ENCODE measurements around the gene DHRS7B.

DNA sequence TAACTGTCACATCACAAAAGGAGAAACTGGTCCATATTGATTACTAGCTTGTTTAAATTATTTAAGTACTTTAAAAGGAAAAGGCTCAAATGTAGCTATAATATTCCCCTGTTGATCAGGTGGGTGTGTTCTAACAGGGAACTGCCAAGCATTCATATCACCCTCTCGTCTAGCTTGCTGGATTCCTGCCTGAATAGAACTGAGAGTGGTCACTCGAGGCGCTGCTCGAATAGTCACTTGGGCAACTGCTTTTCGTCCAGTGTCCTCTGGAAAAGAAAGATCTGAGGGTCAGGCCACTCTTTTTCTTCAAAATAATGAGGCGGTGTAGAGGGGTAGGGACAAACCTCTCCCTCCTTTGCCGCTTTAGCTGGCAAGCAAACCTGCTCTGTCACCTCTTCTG is 47.6 kb upstream of the DHRS7B start:
- no peak for TF ChIP-seq POLR2A (IDR thresholded peaks at IDR 0.05)
- TF ChIP-seq, protein P1, sequence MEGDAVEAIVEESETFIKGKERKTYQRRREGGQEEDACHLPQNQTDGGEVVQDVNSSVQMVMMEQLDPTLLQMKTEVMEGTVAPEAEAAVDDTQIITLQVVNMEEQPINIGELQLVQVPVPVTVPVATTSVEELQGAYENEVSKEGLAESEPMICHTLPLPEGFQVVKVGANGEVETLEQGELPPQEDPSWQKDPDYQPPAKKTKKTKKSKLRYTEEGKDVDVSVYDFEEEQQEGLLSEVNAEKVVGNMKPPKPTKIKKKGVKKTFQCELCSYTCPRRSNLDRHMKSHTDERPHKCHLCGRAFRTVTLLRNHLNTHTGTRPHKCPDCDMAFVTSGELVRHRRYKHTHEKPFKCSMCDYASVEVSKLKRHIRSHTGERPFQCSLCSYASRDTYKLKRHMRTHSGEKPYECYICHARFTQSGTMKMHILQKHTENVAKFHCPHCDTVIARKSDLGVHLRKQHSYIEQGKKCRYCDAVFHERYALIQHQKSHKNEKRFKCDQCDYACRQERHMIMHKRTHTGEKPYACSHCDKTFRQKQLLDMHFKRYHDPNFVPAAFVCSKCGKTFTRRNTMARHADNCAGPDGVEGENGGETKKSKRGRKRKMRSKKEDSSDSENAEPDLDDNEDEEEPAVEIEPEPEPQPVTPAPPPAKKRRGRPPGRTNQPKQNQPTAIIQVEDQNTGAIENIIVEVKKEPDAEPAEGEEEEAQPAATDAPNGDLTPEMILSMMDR (IDR thresholded peaks at IDR 0.05): no peak

All from heart left ventricle (tissue), 13 donors.